HG03457 (cell line): ENCODE results near the gene OTULINL.
A peak's percentile ranks its signal among the peaks of the same experiment; 100 is the strongest.
"Not testable (repeated sequence)": the region's sequence is repeated elsewhere in the genome, so short reads cannot be mapped to it uniquely, and the experiment has no call there.

Experiments used
- ATAC-seq: cut with Tn5 transposase; IDR thresholded peaks from one replicate; pipeline ENCODE4 v1.9.1; 2021; ENCODE audit warnings: moderate number of reproducible peaks; ENCODE audit not compliant: unreplicated experiment

Gene OTULINL

DNA sequence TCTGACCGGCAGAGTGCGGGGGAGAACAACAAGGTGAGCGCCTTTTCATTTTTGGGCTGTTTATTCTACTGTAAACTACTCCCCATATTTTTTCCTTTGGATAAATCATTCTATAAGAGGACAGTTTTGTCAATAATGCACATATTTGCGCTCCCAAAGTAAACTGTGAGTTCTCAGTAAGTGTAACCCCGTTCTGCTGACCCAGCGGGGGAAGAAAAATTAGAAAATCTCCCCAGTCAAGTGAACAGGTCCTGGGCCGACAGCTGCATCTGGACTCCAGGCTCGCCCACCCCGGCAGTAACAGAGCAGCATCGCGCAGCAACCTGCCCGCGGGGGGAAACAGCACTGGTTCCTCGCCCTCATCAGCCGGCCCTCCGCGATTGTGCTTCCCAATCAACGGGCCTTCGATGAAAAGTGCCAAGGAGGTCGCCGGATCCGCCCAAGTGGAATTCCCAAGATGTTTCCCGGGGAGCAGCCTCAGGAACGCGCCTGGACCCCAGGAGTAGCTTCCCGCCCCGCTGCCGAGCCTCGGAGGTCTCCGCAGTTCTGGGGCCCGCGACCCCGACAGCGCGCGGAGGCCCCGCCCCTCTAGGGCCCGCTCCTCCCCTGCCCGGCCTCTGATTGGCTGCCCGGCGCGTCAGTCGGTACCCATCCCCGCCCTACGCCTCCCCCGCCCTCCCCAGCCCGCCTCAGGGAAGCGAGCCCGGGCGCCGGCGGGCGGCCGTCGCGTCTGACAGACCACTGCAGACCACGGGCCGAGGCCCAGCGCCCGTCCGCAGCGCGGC lies at the start of gene OTULINL:
TSS of gene OTULINL (plus strand) at position 687 of the 785 bp plus-strand sequence. CDS start 103 bp downstream, outside the sequence.
- peak; percentile 95 for ATAC-seq

DNA sequence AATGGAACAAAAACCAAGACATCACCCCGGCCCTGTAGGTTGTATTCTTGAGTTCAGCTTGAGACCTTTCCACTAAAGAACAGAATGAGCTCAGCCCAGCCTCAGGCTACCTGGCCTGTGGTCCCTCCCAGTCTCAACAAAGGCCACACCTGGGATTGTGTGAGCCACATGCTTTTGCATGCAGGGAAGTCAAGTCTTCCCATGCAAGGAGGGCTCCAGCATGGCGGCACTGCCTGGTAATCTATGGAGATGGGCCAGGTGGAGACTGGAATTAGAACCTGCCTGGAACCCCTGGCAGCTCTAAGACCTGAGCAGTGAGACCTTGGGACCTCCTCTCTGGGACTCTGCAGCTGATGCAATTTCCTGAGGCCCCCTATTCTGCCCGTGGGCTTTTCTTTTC lies 49.4 kb upstream of the OTULINL start:
- ATAC-seq: no peak

DNA sequence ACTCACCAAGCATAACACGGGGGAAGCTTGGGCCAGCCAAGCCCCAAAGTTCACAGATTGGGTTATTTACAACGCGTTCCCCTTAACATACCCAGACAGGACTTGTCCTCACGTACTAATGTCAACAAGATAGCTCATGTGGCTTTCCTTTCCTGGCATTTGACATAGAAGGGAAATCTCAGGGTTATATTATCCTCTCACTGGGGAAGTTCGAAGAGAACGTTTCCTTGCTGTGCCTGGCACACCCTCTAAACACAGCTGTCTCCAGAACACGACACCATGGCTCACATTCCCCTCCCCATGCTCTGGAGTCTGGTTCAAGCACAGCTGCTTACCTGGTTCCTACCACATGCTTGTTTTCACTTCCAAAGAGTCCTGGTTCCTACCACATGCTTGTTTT lies 46.8 kb upstream of the OTULINL start:
- no peak for ATAC-seq

DNA sequence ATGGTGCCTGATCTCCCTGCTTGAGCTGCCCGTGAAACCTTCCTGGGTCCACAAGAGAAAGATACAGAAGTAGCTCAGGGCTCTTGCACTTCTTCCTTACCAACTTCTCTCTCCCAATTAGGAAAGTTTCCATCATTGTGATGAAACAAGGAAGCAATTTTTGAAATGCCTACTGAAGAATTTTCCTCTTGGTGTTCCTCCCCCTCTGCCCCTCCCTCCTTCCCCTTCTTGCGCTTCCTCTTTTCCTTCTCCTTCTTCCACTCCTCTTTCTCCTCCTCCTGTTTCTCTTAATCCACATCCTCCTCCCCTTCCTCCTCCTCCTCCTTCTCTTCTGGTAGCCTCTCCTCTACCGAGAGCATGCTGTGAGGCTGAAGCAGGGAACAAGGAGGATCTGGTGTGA lies 36.3 kb upstream of the OTULINL start:
- ATAC-seq: no peak

DNA sequence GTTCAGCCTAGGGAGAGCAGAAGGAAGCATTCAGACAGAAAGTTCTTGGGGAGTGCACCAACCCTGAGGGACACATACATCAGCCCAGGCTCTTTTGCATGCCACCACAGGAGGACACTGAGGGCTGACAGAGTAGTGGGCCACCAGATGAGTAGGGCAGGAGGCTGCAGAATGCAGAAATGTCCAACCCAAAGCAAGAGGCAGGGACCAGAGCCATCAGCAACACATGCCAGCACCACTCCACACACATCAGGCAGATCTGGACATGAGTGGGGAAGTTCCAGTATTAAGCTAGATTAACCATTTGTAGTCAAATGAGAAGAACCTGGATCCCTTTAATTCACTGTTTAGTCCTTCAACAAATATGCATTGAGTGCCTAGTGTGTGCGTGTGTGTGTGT lies 35.7 kb upstream of the OTULINL start:
- no peak for ATAC-seq

DNA sequence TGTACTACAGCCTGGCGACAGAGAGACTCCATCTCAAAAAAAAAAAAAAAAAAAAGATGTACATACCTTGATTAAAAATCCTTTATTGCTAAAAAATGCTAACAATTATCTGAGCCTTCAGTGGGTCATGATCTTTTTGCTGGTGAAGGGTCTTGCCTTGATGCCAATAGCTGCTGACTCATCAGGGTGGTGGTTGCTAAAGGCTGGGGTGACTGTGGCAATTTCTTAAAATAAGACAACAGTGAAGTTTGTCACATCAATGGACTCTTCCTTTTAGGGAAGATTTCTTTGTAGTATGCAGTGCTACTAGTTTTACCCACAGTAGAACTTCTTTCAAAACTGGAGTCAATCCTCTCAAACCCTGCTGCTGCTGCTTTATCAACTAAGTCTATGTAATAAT lies 33.9 kb upstream of the OTULINL start:
- ATAC-seq: no peak

DNA sequence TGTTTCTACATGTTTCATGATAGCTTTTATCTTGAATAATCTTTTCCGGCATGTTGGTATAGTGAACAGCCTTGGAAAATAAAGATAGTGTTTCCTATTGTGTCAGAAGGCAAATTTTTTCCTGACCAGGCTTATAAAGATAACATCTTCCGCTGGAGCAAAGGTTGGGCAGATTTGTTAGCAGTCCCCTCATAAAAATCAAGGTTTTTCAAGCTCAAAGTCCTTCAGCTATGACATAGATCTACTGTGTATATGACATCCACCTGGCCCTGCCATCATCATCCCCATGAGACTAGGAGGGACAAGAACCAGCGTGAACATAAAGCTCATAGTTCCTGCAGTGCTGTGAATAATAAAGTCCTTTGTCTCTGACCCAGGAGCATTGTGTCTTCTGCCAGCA lies 30.4 kb upstream of the OTULINL start:
- no peak for ATAC-seq

DNA sequence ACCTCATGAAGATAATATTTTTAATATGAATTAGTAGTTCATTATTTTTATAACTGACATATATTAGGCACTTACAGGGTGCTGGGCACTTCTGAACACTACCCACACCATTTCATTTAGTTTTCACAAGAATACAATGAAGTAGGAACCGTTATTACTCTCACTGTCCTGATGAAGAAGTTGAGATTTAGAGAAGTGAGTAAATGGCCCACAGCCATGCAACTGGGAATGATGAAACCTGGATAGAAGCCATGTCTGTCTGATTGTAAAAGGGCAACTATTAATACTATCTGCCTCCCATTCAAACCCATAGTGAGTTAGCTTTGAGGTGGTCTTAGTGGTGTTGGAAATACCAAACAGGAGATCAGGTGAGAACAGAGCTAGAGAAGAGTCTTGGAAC lies 29.6 kb upstream of the OTULINL start:
- no peak for ATAC-seq

DNA sequence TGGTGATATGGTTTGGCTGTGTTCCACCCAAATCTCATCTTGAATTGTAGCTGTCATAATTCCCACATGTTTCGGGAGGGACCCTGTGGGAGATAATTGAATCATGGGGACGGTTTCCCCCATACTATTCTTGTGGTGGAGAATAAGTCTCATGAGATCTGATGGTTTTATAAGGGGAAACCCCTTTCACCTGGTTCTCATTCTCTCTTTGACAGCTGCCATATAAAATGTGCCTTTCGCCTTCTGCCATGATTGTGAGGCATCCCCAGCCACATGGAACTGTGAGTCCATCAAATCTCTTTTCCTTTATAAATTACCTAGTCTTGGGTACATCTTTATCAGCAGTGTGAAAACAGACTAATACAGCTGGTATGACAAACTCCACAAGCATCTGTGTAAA lies 27.3 kb upstream of the OTULINL start:
- not testable (repeated sequence) for ATAC-seq

DNA sequence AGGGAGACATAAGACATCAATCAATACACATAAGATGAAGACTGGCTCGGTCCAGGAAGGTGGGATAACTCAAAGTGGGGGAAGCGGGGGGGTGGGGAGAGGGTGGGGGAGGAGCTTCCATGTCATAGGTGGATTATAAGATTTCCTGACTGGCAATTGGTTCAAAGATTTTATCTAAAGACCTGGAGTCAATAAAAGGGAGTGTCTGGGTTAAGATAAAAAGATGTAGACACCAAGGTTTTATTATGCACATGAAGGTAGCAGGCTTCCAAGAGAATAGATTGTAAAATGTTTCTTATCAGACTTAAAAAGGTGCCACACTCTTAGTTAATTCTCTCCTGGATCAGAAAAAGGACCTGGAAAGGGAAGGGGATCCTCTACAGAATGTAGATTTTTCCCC lies 25.6 kb upstream of the OTULINL start:
- no peak for ATAC-seq

DNA sequence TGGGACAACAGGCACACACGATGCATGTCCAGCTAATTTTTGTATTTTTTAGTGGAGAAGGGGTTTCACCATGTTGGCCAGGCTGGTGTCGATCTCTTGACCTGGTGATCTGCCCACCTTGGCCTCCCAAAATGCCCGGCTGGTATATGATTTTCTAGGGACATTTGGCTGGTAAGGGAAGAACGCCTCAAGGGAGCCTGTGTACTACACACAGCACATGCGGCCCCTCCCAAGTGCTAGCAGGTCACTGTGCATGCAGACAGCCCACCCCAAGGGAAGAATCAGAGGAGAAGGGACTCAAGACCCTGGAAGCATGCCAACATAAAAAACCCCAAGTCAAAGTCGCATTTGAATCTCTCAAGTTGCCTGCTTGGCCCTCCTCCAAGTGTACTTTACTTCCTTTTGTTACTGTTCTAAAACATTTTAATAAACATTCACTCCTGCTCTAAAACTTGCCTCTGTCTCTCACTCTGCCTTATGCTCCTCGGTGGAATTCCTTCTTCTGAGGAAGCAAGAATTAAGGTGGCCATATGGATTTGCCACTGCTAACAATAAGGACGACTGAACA lies 24.3 kb upstream of the OTULINL start:
- ATAC-seq: no peak

DNA sequence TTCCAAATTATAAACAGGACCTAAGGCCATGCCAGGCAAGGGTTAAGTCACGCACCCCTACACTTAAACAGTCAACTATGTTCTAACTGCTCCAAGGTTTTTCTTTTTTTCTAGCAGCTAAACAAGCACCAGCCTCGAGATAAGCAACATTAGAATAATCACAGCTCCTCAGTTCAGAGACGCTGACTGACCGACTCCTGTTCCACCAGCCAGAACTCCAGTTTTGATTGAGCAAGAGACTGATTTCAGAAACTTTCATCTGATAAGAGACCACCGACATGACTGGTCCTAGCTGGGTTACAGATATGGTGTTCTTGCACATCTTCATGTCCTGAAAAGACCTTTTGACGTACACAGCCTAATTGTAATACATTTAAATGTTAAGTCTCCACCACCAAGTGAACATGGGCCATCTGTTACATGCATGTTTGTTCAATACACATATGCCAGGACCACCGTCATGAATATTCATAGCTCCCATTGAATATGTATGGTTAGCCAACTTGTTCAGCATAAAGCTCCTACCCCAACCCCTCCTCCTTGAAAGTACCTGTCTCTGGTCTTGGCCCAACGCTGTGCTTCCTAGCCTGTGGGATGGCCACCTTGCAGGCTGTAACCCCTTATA lies 23.7 kb upstream of the OTULINL start:
- no peak for ATAC-seq

DNA sequence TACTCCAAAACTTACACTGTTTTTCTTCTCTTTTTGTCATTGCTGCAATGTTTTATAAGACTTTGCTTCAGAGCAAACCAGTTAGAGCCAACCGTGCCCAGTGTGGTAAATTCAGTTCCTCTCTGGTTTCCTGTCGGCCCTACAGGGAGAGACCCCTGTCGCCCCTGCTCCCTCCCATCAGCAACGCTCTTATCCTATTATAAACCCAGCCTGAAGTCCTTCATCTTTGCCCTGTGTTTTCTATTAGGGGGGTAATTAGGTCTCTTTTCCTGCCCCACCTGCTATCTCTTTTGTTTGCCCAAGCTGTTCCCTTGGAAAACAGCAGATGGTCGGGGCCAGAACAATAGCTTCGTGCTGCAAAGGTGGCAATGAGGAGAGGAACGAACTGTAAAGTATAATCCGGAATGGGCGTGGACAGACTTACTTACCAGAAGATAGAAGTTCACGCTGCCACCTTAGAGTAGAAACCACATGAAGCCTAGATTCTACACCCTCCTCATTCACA lies 21.4 kb upstream of the OTULINL start:
- ATAC-seq: no peak

DNA sequence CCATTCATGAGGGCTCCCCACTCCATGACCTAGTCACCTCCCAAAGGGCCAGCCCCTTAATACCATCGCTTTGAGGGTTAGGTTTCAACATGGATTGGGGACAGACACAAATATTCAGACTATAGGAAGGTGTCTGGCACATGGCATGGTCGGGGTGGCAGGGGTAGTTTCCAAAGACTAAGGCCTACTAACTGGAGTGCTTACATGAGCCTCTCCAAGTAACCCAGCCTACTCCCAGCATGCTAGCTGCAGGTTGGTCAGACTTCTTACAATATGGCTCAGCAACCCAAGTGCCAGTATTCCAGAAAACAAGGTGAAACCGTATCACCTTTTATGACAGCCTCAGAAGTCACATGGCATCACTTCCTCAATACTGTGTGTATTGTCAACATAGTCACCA lies 19.9 kb upstream of the OTULINL start:
- no peak for ATAC-seq

DNA sequence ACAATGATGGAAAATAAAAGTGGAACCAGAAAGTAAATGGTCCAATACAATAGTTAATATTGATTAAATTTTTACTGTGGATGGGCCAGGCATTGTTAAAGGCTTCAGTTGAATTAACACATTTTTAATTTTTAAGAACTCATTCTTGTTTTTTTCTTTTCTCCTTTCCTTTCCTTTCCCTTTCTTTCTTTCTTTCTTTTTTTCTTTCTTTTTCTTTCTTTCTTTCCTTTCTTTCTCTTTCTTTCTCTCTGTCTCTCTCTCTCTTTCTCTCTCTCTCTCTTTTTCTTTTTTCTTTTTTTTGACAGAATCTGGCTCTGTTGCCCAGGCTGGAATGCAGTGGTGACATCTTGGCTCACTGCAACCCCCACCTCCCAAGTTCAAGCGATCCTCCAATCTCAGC lies 13.3 kb upstream of the OTULINL start:
- ATAC-seq: no peak

DNA sequence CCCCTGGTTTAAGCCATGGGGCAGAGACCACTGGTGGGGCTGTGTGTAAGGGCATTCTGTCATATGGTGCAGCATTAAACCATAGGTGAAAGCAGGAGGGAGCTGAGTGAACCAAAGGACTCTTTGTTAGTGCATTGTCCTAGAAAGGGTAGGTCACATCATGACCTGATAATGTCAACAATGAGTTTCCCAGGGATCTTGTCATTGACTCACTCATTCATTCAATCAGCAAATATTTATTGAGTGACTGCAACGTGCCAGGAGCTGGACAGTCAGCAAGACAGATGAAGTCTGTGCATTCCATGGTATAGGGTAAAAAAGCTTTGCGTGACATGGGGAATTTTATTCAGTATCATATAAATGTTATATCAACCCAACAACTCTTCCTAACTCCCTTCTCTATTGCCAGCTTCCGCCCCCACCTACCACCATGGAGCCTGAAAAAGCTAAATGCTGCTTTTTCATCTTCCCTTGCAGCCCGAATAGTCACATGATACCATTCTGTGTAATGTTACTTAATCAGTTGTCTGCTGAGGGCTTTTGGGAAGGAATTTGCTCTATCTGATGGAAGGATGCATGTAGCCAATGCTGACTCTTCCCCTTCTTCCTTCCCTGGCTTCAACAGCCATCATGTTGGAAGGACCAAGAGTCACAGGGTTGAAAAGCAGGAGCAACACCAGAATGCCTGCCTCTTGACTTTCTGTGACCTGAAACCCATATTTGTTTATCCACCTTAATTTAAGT lies 11.5 kb upstream of the OTULINL start:
- no peak for ATAC-seq

DNA sequence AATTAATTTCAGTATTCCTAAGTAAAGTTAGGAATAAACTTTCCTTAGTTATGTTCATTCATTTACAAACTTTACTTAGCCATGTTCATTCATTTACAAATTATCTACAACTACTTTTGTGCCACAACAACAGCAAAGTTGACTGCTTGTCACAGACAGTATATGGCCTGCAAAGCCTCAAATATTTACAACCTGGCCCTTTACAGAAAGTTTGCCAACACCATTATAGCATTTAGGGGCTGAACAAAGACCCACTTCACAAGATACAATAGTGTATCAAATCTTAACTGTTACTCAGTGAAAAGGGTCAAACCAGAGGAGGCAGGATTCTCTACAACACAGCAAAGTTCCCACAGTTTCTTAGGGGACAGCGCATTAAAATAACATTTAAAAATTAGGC lies 9.7 kb upstream of the OTULINL start:
- no peak for ATAC-seq

DNA sequence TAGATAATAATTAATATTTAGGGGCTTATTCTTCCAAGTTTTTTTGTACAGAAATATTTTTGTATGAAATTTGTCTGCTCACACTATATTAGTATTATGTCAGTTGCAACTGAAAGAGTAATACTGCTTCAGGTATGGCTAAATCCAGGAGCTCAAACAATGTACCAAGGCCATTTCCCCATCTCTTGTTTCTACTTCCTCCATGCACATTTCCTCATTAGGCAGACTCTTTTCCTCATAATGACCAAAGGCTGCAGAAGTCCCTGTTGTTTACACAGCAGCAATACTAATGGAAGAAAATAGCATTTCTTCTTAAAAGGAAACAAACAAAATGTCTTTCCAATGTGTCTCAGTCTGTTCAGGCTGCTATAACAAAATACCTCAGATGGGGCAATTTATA lies 9.2 kb upstream of the OTULINL start:
- no peak for ATAC-seq

DNA sequence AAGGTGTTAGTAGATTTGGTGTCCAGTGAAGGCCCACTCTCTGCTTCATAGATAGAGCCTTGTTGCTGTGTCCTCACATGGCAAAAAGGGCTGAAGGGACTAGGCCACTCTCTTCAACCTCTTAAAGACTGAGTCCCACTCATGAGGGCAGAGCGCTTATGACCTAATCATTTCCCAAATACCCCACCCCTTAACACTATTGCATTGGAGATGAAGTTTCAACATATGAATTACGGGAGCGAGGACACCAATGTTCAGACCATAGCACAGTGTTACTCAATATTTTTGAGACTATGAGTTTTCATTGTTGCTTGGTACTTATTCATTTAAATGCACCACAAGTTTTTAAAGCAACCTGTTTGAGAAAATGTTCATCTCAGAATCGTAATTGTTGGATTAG lies 8.8 kb upstream of the OTULINL start:
- no peak for ATAC-seq

DNA sequence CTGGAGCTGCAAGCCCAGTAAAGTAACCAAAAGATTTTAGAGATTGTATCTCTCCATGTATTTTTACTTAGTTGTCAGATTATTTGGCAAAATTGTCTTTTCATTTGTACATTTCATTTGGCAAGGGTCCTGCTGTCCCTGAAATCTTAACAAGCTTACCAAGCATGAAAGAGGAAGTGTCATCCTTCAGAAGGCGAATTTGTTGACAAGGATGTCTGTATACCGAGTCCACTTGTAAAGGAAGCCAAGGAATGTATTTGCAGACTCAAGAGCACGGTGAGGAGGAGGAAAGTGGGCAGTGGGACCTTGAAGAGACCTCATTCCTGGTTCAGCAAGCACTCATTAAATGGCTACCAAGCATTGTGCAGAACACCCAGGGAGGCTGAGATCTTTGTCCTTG lies 7.5 kb upstream of the OTULINL start:
- ATAC-seq: no peak

DNA sequence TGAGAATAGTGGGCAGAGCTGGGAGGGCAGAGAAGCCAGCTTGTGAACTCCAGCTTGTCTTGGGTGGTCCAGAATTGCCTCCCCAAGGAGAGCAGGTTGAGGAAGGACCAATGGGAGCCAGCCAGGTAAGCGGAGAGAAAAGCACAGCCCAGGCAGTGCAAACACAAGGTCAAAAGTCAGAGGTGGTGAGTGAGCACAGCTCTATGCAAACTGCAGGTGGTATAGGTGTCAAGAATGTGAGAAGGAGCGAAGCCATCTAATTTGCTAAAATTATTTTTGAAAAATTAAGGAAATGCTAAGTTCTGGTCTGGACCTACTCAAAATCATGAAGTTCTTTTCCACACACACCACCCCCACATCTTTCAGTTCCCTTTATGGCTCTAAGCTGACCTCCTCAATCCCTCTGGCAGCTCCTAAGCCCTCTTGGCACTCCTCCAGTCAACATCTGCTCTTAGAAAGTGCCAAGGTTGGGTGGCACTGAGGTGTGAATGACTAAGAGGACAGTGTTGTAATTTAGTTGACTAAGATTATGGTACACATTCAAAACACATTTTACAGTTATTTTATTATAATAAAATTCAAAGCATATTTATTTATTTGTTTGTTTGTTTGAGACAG lies 6.6 kb upstream of the OTULINL start:
- no peak for ATAC-seq
